Heart left ventricle (tissue), 13 donors: ENCODE measurements around the gene TMEM131L.

Source experiments
- CTCF ChIP-seq, 12 donors: fragments of 200-600 bp; sonication (generic) in 4 of 12; IDR thresholded peaks; one replicate each; pipeline versions ENCODE4 v1.5.0 to v1.8.0; 2018 to 2022; ENCODE audit warnings: antibody characterized with exemption in 12 of 12, mild to moderate bottlenecking in 5 of 12
- POLR2A ChIP-seq, 2 donors: fragments of 450-650 bp; IDR thresholded peaks; one replicate each; pipeline ENCODE4 v1.6.1; 2017; ENCODE audit warnings: antibody characterized with exemption in 2 of 2, mild to moderate bottlenecking in 2 of 2, moderate library complexity in 2 of 2
- donor health status: ischemic (EF 13 %, LVEDD 7.1; RV severe dilation, severe dysfunction).
- donor health status: DM: no; HTN: yes; CAD: no.
- donor health status: DM: no; HTN: no; CAD: no.
- donor health status: ischemic (EF 25% LVEDD 6.9; RV normal size, moderate dysfunction).
- donor health status: ischemic (EF 25% LVEDD 5.7; RV mildly dilated, moderate dysfunction).
- donor health status: ischemic (EF 35%, LVEDD 5.7; RV mildly dilated, moderate dysfunction).
- donor health status: nonischemic (EF 11% LVEDD 7.7; RV severe dilation, severe dysfunction).
- donor health status: DM: yes; HTN: yes; CAD: no.
- donor health status: PGD.
- donor health status: ischemic (EF 29% LVEDD 5.4; RV normal size, mild dysfunction).
- donor health status: nonischemic (EF 23%, LVEDD 6.1; RV moderate dilation, normal function).

GRCh38 chr4:153485359-153485758 lies 19.2 kb downstream of the TMEM131L start:
- TF ChIP-seq CTCF (IDR thresholded peaks at IDR 0.05) (no peak), POLR2A (IDR thresholded peaks at IDR 0.05) (no peak)
